Tibial artery (tissue), 4 donors: ENCODE data around the gene KRT13.

ENCODE experiments used
- DNase-seq, 2 donors: peaks; one replicate each; pipeline ENCODE4 v3.0.0-alpha.2; 2019
- H3K27ac ChIP-seq, 2 donors: fragments of 200-600 bp; sonication (generic) in 1 of 2; 1 replicate in 1 of 2; 2 replicates in 1 of 2; pipeline ENCODE4 v1.5.1; 2018 to 2019; ENCODE audit warnings: mild to moderate bottlenecking in 1 of 2
- H3K27me3 ChIP-seq, 2 donors: fragments of 200-600 bp; sonication (generic) in 1 of 2; one replicate each; pipeline versions ENCODE4 v1.5.1 to v1.6.0; 2016 to 2019
- H3K36me3 ChIP-seq, 3 donors: fragments of 200-600 bp; sonication (generic) in 2 of 3; one replicate each; pipeline ENCODE4 v1.5.1; 2016 to 2019; ENCODE audit warnings: mild to moderate bottlenecking in 2 of 3
- H3K4me1 ChIP-seq, 4 donors: fragments of 200-600 bp; sonication (generic) in 2 of 4; 1 replicate in 3 of 4; 2 replicates in 1 of 4; pipeline ENCODE4 v1.5.1; 2016 to 2019
- H3K4me3 ChIP-seq, 2 donors: fragments of 200-600 bp; sonication (generic) in 1 of 2; 1 replicate in 1 of 2; 2 replicates in 1 of 2; pipeline ENCODE4 v1.5.1; 2018 to 2019; ENCODE audit warnings: mild to moderate bottlenecking in 2 of 2
- H3K9me3 ChIP-seq, 3 donors: fragments of 200-600 bp; sonication (generic) in 1 of 3; one replicate each; pipeline ENCODE4 v1.5.1; 2016 to 2019
- intact Hi-C: fragments of 100-400 bp; cut with DNase I; formaldehyde crosslinking; loops from one replicate; pipeline ENCODE4 v1.15.0; 2023; ENCODE audit warnings: low total_unique reads
- TF ChIP-seq, protein P1 (sequence below), 2 experiments: fragments of 200-600 bp in 1 of 2; fragments of 450-650 bp in 1 of 2; IDR thresholded peaks; one replicate each; pipeline ENCODE4 v1.5.1; 2017 to 2019; ENCODE audit warnings: antibody characterized with exemption in 2 of 2, mild to moderate bottlenecking in 1 of 2, moderate library complexity in 1 of 2

Gene KRT13

DNA sequence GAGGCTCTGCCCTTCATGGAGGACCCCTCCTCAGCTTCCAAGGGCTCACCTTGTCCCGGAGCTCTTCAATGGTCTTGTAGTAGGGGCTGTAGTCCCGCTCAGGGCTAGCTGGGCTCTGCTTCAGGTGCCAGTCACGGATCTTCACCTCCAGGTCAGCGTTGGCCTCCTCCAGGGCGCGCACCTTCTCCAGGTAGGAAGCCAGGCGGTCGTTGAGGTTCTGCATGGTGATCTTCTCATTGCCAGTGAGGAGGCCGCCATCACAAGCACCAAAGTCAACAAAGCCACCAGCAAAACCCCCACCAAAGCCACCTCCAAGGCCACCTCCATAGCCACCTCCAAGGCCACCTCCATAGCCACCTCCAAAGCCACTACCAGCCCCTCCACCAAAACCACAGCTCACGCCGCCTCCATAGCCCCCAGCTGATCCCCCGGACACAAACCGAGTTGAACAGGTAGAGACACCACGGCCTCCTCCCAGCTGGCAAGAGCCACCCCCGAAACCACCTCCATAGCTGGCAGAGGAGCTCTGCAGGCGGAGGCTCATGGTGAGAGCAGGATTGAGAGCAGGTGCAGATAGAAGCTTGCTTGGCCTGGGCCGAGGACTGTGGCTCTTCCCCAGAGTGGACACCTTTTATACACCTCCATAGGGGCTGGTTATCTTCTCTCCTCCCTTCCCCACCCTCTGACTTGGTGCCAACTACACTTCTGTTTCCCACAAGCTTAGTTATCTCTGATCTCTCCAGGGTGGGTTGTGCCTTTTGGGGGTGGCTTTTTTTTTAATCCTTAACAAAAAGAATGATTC is at the start of gene KRT13:
Gene KRT13, minus strand, starts transcription at position 606 of the 802 bp plus-strand sequence. Its CDS starts 62 bp downstream, at position 544.
- no peak for DNase-seq
- Histone ChIP-seq H3K4me3 (no peak within 1 kb of the TSS), H3K36me3 (no peaks in the 10 kb centered on the region), H3K27me3 (peaks cover 0 to 5% of the 10 kb centered on the region in 2 donors), H3K27ac (no peak within 1 kb of the TSS), H3K4me1 (no peaks in the 10 kb centered on the region), H3K9me3 (no peaks in the 10 kb centered on the region)
- TF ChIP-seq, protein P1, sequence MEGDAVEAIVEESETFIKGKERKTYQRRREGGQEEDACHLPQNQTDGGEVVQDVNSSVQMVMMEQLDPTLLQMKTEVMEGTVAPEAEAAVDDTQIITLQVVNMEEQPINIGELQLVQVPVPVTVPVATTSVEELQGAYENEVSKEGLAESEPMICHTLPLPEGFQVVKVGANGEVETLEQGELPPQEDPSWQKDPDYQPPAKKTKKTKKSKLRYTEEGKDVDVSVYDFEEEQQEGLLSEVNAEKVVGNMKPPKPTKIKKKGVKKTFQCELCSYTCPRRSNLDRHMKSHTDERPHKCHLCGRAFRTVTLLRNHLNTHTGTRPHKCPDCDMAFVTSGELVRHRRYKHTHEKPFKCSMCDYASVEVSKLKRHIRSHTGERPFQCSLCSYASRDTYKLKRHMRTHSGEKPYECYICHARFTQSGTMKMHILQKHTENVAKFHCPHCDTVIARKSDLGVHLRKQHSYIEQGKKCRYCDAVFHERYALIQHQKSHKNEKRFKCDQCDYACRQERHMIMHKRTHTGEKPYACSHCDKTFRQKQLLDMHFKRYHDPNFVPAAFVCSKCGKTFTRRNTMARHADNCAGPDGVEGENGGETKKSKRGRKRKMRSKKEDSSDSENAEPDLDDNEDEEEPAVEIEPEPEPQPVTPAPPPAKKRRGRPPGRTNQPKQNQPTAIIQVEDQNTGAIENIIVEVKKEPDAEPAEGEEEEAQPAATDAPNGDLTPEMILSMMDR (IDR thresholded peaks at IDR 0.05) = no peak
- intact Hi-C loops = no loop called here

DNA sequence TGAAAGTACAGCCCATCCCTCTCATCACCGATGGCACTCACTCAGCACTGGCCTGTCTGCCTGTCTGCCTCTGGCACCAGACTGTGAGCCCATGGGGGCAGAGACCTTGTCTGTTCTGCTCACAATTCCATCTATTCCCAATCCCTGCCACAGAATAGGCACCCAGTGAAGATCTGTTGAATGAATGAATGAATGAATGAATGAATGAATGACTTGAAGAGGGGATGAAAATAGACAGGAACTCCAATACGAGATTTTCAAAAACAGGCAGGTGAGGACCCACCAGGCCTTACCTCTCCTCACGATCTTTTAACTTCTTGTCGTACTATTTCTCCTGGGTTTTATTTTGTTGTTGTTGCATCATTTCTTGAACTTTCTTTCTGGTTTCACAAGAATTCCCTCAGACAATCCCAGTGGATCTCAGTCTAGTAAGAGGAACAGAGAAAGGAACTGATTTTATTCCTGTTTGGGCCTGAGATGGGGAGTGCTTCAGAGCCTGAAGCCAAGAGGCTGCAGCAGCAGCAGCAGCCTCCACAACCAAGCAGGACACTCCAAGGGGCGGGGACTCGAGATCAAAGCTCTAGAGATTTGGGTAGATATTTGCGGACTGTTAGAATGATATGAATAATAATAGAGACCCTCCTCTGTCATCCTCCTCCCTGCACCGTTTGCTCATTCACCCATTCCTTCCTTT is 48.7 kb upstream of the KRT13 start:
- Histone ChIP-seq H3K4me3 (no peak overlapping the region), H3K4me1 (peaks cover 0 to 9% (median 6%) of the 10 kb centered on the region in 4 donors), H3K36me3 (no peaks in the 10 kb centered on the region), H3K27me3 (peaks cover 0 to 10% of the 10 kb centered on the region in 2 donors), H3K27ac (no peak overlapping the region), H3K9me3 (no peaks in the 10 kb centered on the region)
- TF ChIP-seq, protein P1 (IDR thresholded peaks at IDR 0.05) = no peak
- intact Hi-C loops = loop anchor here (5.0 kb wide), 1 partner anchor 647 kb away; no protein-coding TSS in a partner anchor
- DNase-seq = no peak

DNA sequence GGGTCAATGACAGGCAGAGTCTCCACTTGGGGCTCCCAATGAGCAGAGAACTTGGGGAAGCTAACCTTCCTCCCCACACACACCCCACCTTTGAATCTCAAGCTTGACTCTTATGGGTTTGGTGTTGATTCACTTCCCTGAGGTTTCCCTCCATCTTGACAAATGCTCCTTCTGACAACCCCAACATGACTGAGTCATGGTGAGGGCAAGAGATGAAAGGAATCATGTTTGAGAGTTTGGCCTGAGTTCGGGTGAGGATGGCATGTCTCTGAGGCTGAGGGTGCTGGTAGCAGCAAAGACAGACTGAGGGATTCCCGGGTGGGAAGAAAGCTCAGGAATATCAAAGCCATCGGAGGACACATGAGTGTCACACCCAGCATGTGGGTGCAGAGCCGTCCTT is 47.8 kb upstream of the KRT13 start:
- intact Hi-C loops = loop anchor here (5.0 kb wide), 1 partner anchor 646 kb away; no protein-coding TSS in a partner anchor

DNA sequence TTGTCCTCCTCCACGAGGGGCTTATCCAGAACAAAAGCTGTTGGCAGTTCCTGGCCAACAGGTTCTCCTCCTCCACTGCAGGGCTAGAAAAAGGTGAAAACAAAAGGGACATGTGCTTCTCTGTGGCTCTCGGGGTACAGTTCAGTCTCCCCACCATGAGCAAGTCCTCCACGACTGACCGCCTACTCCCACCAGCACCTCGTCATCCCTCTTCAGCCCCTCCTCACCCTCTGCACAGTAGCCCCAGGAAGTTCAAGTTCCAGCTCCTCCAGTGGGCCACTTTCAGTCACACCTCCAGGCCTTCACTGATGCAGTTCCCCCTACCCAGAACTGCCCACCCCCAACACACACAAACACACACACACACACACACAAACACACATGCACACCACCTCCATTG is 47.0 kb upstream of the KRT13 start:
- Histone ChIP-seq H3K9me3 (no peaks in the 10 kb centered on the region), H3K27me3 (peaks cover 0 to 10% of the 10 kb centered on the region in 2 donors), H3K27ac (no peak overlapping the region), H3K4me3 (no peak overlapping the region), H3K4me1 (peaks cover 0 to 25% (median 22%) of the 10 kb centered on the region in 4 donors), H3K36me3 (no peaks in the 10 kb centered on the region)
- DNase-seq = no peak
- intact Hi-C loops = loop anchor here (5.0 kb wide), 1 partner anchor 645 kb away; no protein-coding TSS in a partner anchor
- TF ChIP-seq, protein P1 (IDR thresholded peaks at IDR 0.05) = no peak

More for the DNA sequence above, 47.8 kb upstream of the KRT13 start:
- TF ChIP-seq, protein P1 (IDR thresholded peaks at IDR 0.05) = no peak
- Histone ChIP-seq H3K9me3 (no peaks in the 10 kb centered on the region), H3K4me1 (peaks cover 0 to 18% (median 15%) of the 10 kb centered on the region in 4 donors), H3K4me3 (no peak overlapping the region), H3K36me3 (no peaks in the 10 kb centered on the region), H3K27ac (no peak overlapping the region), H3K27me3 (peaks cover 0 to 10% of the 10 kb centered on the region in 2 donors)
- DNase-seq = no peak

DNA sequence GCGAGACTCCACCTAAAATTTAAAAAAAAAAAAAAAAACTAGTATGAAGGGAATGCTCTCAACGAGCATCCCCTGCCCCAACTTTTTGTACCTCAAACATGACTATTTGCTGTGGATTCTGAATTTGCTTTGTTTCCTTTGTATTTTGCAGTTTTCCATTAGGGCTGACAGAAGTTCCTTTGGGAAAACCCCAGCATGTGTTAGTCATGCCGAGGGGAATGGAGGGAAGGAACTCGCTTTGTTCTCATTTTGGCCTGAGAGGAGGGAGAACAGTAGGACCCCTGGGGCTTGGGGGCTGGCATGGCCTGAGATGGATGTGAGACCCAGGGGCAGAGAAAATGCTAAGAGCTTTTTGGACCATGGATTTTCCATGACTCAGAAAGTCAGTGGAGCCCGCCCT is 46.0 kb upstream of the KRT13 start:
- no peaks in the 10 kb centered on the region for H3K36me3 ChIP-seq
- TF ChIP-seq, protein P1 (IDR thresholded peaks at IDR 0.05) = no peak
- no peak overlapping the region for H3K27ac ChIP-seq
- no peak overlapping the region for H3K4me3 ChIP-seq
- intact Hi-C loops = loop anchor here (5.0 kb wide), 1 partner anchor 644 kb away; no protein-coding TSS in a partner anchor
- no peaks in the 10 kb centered on the region for H3K9me3 ChIP-seq
- DNase-seq = no peak
- H3K4me1 ChIP-seq = peaks cover 0 to 28% (median 25%) of the 10 kb centered on the region in 4 donors
- H3K27me3 ChIP-seq = peaks cover 0 to 1% of the 10 kb centered on the region in 2 donors
